Nephron progenitor cell (in vitro differentiated cells): ENCODE measurements around the gene MEIS2.
A peak's percentile ranks its signal among the peaks of the same experiment; 100 is the strongest.

Experiments
- DNase-seq: peaks from one replicate; pipeline ENCODE4 v3.0.0; 2021
- H3K27ac Mint-ChIP-seq: 2 replicates; pipeline ENCODE4 v1.8.0; 2021; ENCODE audit warnings: mild to moderate bottlenecking, moderate library complexity, mixed read lengths
- H3K27me3 Mint-ChIP-seq: 2 replicates; pipeline ENCODE4 v1.8.0; 2021; ENCODE audit warnings: mild to moderate bottlenecking, low read depth, mixed read lengths; ENCODE audit not compliant: poor library complexity
- H3K36me3 Mint-ChIP-seq: 2 replicates; pipeline ENCODE4 v1.8.0; 2021; ENCODE audit warnings: low read depth, mixed read lengths
- H3K4me1 Mint-ChIP-seq: 2 replicates; pipeline ENCODE4 v1.8.0; 2021; ENCODE audit warnings: mixed read lengths
- H3K4me3 Mint-ChIP-seq: 2 replicates; pipeline ENCODE4 v1.8.0; 2021; ENCODE audit warnings: mild to moderate bottlenecking, moderate library complexity, mixed read lengths
- H3K9me3 Mint-ChIP-seq: 2 replicates; pipeline ENCODE4 v1.8.0; 2021; ENCODE audit warnings: mild to moderate bottlenecking, moderate library complexity, mixed read lengths
- CTCF ChIP-seq: fragments of 200-600 bp; sonication (generic); IDR thresholded peaks from 2 replicates; pipeline ENCODE4 v1.5.0; 2021; ENCODE audit warnings: antibody characterized with exemption

The MEIS2 gene

DNA sequence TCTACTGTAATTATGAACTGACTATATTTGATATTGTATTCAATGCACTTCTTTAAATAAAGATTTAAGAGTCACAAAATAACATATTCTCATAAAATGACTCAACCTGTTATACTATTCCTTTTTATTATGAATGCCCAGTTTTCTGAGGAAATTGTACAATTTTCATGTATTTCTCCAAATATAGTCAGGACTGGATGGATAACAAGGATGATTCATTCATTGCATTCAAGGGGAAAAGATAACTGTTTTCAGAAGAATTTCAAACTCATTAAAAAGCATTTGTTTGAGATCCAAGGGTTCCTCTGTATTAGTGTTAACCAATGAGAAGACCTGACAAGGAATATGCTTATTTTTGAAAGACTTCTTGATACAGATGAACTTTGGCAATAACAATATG, 163.7 kb downstream of the MEIS2 start:
- Mint-ChIP-seq H3K4me1 (peaks cover 36% of the 10 kb centered on the region), H3K9me3 (no peaks in the 10 kb centered on the region), H3K4me3 (no peak overlapping the region), H3K27ac (no peak overlapping the region), H3K27me3 (peaks cover 7% of the 10 kb centered on the region), H3K36me3 (peaks cover 96% of the 10 kb centered on the region)
- TF ChIP-seq CTCF: no peak
- DNase-seq: no peak

GRCh38 chr15:36933255-36933990, 166.9 kb downstream of the MEIS2 start:
- DNase-seq: no peak
- no peak for TF ChIP-seq CTCF
- Mint-ChIP-seq H3K36me3 (peaks cover 96% of the 10 kb centered on the region), H3K4me1 (peaks cover 9% of the 10 kb centered on the region), H3K27ac (no peak overlapping the region), H3K27me3 (peaks cover 7% of the 10 kb centered on the region), H3K9me3 (peaks cover 20% of the 10 kb centered on the region), H3K4me3 (no peak overlapping the region)

- H3K27ac Mint-ChIP-seq: no peak overlapping the region
- H3K27me3 Mint-ChIP-seq: peaks cover 3% of the 10 kb centered on the region
- peaks cover 17% of the 10 kb centered on the region for H3K4me1 Mint-ChIP-seq
- H3K4me3 Mint-ChIP-seq: no peak overlapping the region
- peaks cover 96% of the 10 kb centered on the region for H3K36me3 Mint-ChIP-seq
- H3K9me3 Mint-ChIP-seq: peaks cover 20% of the 10 kb centered on the region
- DNase-seq: no peak
- TF ChIP-seq CTCF: no peak
Measured at GRCh38 chr15:36932070-36932469, 168.3 kb downstream of the MEIS2 start.

GRCh38 chr15:36931434-36931833, 168.9 kb downstream of the MEIS2 start:
- no peak overlapping the region for H3K27ac Mint-ChIP-seq
- peaks cover 23% of the 10 kb centered on the region for H3K4me1 Mint-ChIP-seq
- peaks cover 20% of the 10 kb centered on the region for H3K9me3 Mint-ChIP-seq
- H3K4me3 Mint-ChIP-seq: no peak overlapping the region
- no peak for DNase-seq
- H3K36me3 Mint-ChIP-seq: peaks cover 96% of the 10 kb centered on the region
- no peak for TF ChIP-seq CTCF
- H3K27me3 Mint-ChIP-seq: peaks cover 3% of the 10 kb centered on the region

GRCh38 chr15:36926427-36926825, 173.9 kb downstream of the MEIS2 start:
- Mint-ChIP-seq H3K36me3 (peaks cover 95% of the 10 kb centered on the region), H3K4me1 (peaks cover 70% of the 10 kb centered on the region)
- no peak for DNase-seq

More at GRCh38 chr15:36926427-36926825, 173.9 kb downstream of the MEIS2 start:
- Mint-ChIP-seq H3K9me3 (peaks cover 20% of the 10 kb centered on the region), H3K27me3 (peaks cover 2% of the 10 kb centered on the region), H3K27ac (no peak overlapping the region), H3K4me3 (peak overlapping the region; percentile 4)
- no peak for TF ChIP-seq CTCF
